ENCODE measurements around the gene OPCML.

OPCML gene

DNA sequence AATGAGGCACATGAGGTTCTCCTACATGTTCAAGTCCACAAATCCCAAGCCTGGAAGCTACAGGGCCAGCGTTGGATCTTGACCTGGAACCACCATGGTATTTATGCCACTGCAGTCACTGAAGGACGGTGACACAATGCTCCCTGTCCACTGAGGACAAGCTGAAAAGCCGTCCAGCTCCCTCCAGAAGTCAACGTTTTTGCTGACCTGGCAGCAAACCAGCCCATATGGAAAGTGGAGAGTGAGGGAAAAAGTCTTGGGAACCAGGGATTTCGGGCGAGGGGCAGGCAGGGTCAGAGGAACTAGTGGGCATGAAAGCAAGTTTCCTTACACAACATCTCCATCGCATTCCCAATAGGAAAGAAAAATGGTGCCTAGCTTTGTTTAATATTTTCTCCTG, 33.3 kb downstream of the OPCML start:
- Histone ChIP-seq H4K20me1 (ENCODE audit: low read depth, low read length) (no peaks in the 10 kb centered on the region), H3K4me2 (ENCODE audit: low read depth, low read length, poor library complexity, severe bottlenecking) (no peak overlapping the region), H3K9me3 (ENCODE audit: insufficient read depth, low read length) (no peaks in the 10 kb centered on the region), H3K4me3 (ENCODE audit: insufficient read depth, low read length, poor library complexity, severe bottlenecking) (no peak overlapping the region), H3K27ac (ENCODE audit: low read depth, low read length) (no peak overlapping the region), H3K9me2 (replicated peaks; ENCODE audit: insufficient read depth, low read length) (no peaks in the 10 kb centered on the region), H3F3A (ENCODE audit: insufficient read depth) (no peaks in the 10 kb centered on the region), H3K9ac (ENCODE audit: low read length) (no peak overlapping the region), H3K27me3 (ENCODE audit: low read length) (no peaks in the 10 kb centered on the region), H3K79me2 (ENCODE audit: insufficient read depth, low read length) (no peaks in the 10 kb centered on the region), H2AFZ (ENCODE audit: low read depth, low read length, severe bottlenecking) (no peak overlapping the region), H3K36me3 (ENCODE audit: low read length) (no peaks in the 10 kb centered on the region)
- no peak for TF ChIP-seq EZH2phosphoT487 (conservative IDR thresholded peaks at IDR 0.05; ENCODE audit: low read length)
- TF ChIP-seq, protein P1, sequence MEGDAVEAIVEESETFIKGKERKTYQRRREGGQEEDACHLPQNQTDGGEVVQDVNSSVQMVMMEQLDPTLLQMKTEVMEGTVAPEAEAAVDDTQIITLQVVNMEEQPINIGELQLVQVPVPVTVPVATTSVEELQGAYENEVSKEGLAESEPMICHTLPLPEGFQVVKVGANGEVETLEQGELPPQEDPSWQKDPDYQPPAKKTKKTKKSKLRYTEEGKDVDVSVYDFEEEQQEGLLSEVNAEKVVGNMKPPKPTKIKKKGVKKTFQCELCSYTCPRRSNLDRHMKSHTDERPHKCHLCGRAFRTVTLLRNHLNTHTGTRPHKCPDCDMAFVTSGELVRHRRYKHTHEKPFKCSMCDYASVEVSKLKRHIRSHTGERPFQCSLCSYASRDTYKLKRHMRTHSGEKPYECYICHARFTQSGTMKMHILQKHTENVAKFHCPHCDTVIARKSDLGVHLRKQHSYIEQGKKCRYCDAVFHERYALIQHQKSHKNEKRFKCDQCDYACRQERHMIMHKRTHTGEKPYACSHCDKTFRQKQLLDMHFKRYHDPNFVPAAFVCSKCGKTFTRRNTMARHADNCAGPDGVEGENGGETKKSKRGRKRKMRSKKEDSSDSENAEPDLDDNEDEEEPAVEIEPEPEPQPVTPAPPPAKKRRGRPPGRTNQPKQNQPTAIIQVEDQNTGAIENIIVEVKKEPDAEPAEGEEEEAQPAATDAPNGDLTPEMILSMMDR (IDR thresholded peaks at IDR 0.05; ENCODE audit: insufficient read depth, low read length, poor library complexity, severe bottlenecking): no peak

DNA sequence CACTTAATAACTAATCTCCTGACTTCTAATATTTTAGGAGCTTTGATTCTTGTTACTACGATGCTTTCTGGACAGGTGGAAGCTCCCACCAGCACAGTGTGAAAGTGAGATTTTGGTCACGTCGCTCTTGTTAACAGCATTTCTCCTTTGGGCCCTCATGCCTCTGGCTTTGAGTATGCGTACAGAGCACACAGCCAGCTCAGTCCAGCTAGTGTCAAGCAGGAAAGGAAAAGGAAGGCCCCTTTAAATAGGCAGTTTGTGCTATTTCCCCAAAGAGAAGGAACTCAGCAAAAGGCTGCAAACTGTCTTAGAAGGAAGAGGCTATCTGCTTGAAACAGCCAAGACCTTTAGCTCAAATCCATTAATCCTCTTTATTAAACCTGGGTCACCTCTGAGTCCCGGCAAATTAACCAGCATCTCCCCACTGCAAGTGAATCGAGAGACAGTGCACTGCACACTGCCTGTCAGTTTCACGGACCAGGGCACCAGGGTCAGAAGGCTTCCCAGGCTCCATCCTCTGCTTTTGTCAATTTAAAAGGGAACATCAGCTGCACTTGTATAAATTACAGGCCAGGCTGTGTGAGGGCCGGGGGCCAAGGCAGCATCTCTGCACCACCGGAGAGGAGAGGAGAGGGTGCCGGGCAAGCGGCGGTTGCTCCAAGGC, 34.7 kb downstream of the OPCML start:
- H3K36me3 ChIP-seq (ENCODE audit: low read length): no peaks in the 10 kb centered on the region
- H2AFZ ChIP-seq (ENCODE audit: low read depth, low read length, severe bottlenecking): no peak overlapping the region
- H3K4me3 ChIP-seq (ENCODE audit: insufficient read depth, low read length, poor library complexity, severe bottlenecking): no peak overlapping the region
- no peaks in the 10 kb centered on the region for H3K9me2 ChIP-seq (replicated peaks; ENCODE audit: insufficient read depth, low read length)
- no peaks in the 10 kb centered on the region for H3K79me2 ChIP-seq (ENCODE audit: insufficient read depth, low read length)
- no peak overlapping the region for H3K9ac ChIP-seq (ENCODE audit: low read length)
- H3K9me3 ChIP-seq (ENCODE audit: insufficient read depth, low read length): no peaks in the 10 kb centered on the region
- no peaks in the 10 kb centered on the region for H3K27me3 ChIP-seq (ENCODE audit: low read length)
- H4K20me1 ChIP-seq (ENCODE audit: low read depth, low read length): no peaks in the 10 kb centered on the region
- H3K27ac ChIP-seq (ENCODE audit: low read depth, low read length): no peak overlapping the region
- no peaks in the 10 kb centered on the region for H3F3A ChIP-seq (ENCODE audit: insufficient read depth)
- TF ChIP-seq, protein P1 (IDR thresholded peaks at IDR 0.05; ENCODE audit: insufficient read depth, low read length, poor library complexity, severe bottlenecking): no peak
- TF ChIP-seq EZH2phosphoT487 (conservative IDR thresholded peaks at IDR 0.05; ENCODE audit: low read length): no peak
- H3K4me2 ChIP-seq (ENCODE audit: low read depth, low read length, poor library complexity, severe bottlenecking): no peak overlapping the region

DNA sequence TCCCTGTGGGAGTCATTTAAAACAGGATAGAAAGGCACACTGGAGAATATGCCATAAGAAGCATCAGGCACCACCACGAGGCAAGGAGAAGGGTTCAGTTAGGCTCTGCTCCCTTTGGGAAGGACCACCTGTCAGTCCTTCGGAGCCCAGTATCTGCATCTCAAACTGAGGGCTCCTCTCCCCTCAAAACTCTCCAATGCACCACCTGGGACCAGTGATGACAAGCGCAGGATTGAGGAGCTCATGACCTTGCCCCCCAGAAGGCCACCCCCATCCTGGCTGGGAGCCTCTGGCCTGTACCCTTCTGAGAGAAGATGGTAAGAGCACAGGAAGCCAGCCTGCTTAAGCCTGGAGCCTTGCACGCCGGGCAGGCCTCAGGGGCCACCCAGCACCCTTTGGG, 39.4 kb downstream of the OPCML start:
- no peaks in the 10 kb centered on the region for H3K79me2 ChIP-seq (ENCODE audit: insufficient read depth, low read length)
- no peaks in the 10 kb centered on the region for H3F3A ChIP-seq (ENCODE audit: insufficient read depth)
- no peaks in the 10 kb centered on the region for H3K27me3 ChIP-seq (ENCODE audit: low read length)
- TF ChIP-seq, protein P1 (IDR thresholded peaks at IDR 0.05; ENCODE audit: insufficient read depth, low read length, poor library complexity, severe bottlenecking): no peak
- TF ChIP-seq EZH2phosphoT487 (conservative IDR thresholded peaks at IDR 0.05; ENCODE audit: low read length): no peak
- no peaks in the 10 kb centered on the region for H4K20me1 ChIP-seq (ENCODE audit: low read depth, low read length)
- H3K4me2 ChIP-seq (ENCODE audit: low read depth, low read length, poor library complexity, severe bottlenecking): no peak overlapping the region
- no peak overlapping the region for H3K27ac ChIP-seq (ENCODE audit: low read depth, low read length)
- H3K4me3 ChIP-seq (ENCODE audit: insufficient read depth, low read length, poor library complexity, severe bottlenecking): no peak overlapping the region
- no peaks in the 10 kb centered on the region for H3K36me3 ChIP-seq (ENCODE audit: low read length)
- H3K9me2 ChIP-seq (replicated peaks; ENCODE audit: insufficient read depth, low read length): no peaks in the 10 kb centered on the region
- no peak overlapping the region for H2AFZ ChIP-seq (ENCODE audit: low read depth, low read length, severe bottlenecking)
- no peaks in the 10 kb centered on the region for H3K9me3 ChIP-seq (ENCODE audit: insufficient read depth, low read length)
- no peak overlapping the region for H3K9ac ChIP-seq (ENCODE audit: low read length)
